Right renal cortex interstitium (tissue), 3 donors: ENCODE results near the gene TFAP2D. TPM values are rescaled to one million over a fixed set of nuclear protein-coding genes. Genes with fewer than 3 reads are reported as not detected.

Source experiments
- DNase-seq, 3 donors: peaks; one replicate each; pipeline ENCODE4 v3.0.0-alpha.2; 2013; ENCODE audit warnings: low read depth in 3 of 3, low spot score in 2 of 3
- polyA plus RNA-seq, 3 donors: library from polyadenylated mRNA; unstranded; fragments of 120-200 nt; gene quantifications; one replicate each; pipeline ENCODE4 v1.2.1, GENCODE V29; 2013; ENCODE audit not compliant: insufficient read length in 3 of 3

TFAP2D gene
- polyA plus RNA-seq, 3 donors, result not detected

GRCh38 chr6:50718566-50718965 lies 5.2 kb downstream of the TFAP2D start:
- DNase-seq, result no peak

- DNase-seq, result peak in 2 of 3 donors; percentile 21 to 56
These were observed 7.3 kb downstream of the TFAP2D start for GRCh38 chr6:50720623-50721022.

GRCh38 chr6:50721978-50722377 lies 8.7 kb downstream of the TFAP2D start:
- DNase-seq, result no peak

GRCh38 chr6:50722829-50723554 lies 9.7 kb downstream of the TFAP2D start:
- DNase-seq, result no peak

DNA sequence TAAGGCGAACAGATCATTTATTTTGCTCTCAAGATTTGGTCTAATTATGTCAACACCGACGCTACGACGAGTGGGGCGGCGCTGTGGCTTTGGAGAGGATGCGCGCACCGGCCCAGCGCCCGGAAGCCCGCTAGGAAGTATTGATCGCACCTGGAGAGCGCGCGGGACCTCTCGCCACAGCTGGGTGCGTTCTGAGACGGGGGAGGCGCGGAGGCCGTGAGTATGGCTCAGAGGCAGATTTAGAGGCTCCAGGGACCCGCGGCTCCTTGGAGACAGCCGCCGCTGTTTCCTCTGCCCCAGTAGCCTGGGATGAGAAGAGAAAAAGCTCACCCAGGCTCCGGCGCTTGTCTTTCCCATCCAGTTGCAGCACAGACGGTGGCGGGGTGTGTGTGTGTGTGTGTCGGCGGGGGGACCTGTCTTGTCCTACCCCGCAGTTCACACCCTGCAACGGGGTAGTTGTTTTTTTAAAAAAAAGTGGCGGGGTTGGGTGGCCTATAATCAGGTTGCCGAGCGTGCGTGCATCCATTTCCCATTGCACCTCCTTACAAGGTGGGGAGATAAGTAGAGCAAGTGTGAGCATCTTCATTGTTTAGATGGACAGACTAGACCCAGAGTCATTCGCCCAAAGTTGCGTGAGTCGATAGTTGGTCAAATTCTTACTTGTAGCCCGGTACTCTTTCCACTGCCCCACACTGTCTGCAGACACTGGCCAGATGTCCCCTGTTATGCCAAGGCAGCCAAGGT lies 11.2 kb downstream of the TFAP2D start:
- no peak for DNase-seq

- no peak for DNase-seq
These were observed 21.2 kb downstream of the TFAP2D start for GRCh38 chr6:50734488-50734887.

DNA sequence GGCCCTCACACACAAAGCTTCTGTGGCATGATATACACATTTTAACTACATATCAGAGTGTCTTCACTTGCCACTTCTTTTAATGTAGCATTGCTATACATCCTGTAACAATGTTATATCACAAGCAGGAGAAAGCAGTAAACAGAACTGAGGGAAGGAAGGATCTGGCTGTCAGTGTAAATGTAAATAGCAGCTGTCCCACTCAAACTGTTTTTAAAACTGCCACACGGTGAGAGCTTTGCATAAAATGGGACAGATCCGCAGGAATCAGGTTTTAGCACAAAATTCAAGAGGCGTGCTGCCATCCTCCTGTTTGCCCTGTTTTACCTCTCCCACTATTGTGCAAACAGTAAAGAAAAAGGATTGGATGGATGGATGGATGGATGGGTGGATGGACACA lies 28.8 kb downstream of the TFAP2D start:
- no peak for DNase-seq

- DNase-seq, result no peak
These were observed 31.6 kb downstream of the TFAP2D start for GRCh38 chr6:50744976-50745375.

DNA sequence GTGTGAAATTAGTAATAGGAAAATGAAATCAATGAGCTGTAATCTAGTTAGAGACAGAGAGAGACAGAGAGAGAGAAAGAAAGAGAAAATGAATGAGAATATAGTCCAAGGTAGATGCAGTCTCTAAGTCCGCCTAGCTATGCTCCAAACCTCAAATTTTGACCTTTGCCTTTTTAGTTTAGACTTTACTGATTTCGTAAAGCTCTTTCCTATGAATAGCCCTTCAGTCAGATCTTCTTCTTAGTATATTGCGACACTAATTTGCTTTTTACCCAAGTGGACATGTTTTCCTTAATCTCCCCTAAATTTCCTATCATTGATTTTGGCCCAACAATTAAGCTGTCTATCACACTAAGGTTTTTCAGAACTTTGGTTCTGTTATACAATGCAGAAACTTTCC lies 49.5 kb downstream of the TFAP2D start:
- no peak for DNase-seq

GRCh38 chr6:50778696-50779095 lies 65.4 kb downstream of the TFAP2D start:
- no peak for DNase-seq

- DNase-seq, result no peak
These were observed 67.1 kb downstream of the TFAP2D start for GRCh38 chr6:50780382-50780781.

GRCh38 chr6:50785921-50786320 lies 72.6 kb downstream of the TFAP2D start:
- DNase-seq, result no peak

DNA sequence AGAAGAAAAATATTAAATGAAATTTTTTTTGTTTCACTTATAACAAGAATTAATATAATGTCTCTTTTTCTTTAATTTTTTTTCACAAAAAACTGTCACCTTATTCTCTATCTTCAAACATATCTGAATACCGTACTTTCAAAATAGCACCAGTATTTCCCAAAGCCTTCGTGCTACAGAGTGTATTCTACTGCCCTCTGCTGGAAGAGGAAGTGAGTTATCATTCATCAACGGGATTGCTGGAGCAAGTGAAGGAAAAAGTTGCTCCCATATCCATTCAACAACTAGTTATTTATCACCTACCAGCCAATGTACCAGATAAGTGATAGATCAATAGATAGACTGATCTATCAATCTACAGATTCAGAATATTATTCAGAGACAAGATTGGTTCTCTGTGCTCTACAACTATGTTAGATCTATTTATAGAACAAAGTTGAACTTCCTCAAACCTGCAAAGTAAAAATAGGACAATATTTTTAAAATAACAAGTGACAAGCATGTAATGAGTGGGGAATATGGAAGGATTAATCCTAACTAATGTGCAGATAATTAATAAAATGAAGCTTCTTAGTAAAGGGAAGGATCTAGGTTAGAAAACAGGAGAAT lies 78.7 kb downstream of the TFAP2D start:
- DNase-seq, result peak in 2 of 3 donors; percentile 19 to 23

- DNase-seq, result no peak
These were observed 79.4 kb downstream of the TFAP2D start for GRCh38 chr6:50792771-50793170.

GRCh38 chr6:50795574-50795973 lies 82.2 kb downstream of the TFAP2D start:
- DNase-seq, result no peak

DNA sequence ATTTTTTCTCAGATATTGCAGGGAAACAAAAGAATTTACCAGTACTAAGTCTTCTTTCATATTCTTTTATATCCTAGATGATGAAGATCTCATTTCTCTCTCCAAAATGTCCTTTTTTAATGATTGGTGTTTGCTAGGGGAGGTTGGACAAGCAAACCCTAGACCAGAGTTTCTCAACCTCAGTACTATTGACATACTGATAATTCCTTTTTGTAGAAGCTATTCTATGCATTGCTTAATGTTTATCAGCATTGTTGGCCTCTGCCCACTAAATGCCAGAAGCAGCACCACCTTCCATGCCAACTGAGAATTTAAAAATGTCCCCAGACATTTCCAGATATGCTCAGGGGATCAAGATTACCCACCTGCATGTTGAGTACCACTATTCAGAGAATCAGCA lies 91.0 kb downstream of the TFAP2D start:
- no peak for DNase-seq

DNA sequence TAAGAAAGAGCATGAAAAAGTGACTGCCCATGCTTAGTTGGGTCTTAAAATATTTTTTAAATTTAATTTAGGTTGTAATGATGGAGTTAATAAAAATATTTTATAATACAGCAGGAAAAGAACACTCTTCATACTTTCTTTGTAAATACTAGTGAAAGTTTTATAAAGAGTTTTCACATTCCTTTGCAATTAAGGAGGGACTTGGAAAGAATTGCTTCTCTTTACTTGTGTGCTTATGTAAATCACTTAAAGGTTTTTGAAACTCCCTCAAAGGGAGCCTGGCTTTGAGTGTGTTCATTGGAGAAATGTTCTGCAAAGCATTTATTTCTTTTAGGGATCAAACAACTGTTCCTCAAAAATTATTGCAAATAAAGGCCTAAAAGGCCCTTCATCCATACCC lies 93.7 kb downstream of the TFAP2D start:
- no peak for DNase-seq

GRCh38 chr6:50815436-50816114 lies 102.2 kb downstream of the TFAP2D start:
- DNase-seq, result no peak

GRCh38 chr6:50816115-50816675 lies 102.9 kb downstream of the TFAP2D start:
- DNase-seq, result peak in 2 of 3 donors; percentile 67 to 75

GRCh38 chr6:50816947-50817645 lies 103.8 kb downstream of the TFAP2D start:
- no peak for DNase-seq

DNA sequence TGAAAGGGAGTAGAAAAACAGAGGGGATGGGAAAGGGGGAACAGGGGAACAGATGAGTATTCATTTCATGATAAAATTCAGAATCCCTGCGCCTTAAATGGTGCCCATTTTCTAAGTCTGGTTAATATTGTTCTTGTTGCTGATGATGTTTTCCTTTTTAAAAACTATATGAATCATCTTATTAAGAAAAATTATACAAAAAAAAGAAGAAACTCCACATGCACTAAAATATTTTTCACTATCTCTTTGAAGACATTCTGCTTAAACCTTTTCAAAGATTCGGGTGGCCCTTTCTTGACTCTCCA lies 104.3 kb downstream of the TFAP2D start:
- DNase-seq, result no peak
